Measurements from ENCODE around the gene IGLL1.

IGLL1 gene

DNA sequence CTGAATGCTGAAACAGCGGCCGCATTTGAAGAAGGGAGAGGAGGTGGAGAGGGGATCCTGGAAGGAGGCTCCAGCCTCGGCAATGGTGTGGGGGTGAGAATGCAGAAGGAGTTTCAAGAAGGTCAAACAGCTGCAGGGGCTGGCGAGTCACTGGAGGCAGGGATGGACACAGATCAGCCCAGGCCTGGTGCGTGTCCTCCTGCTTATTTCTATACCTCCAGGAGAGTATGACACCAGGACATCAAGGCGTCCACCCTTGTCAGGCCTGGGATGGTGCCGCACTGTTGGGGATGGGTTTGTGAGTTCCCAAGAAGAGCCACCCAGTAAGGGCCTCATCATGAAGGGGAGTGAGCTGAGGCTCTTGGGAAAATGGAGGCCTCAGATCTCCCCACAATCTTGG lies 23.1 kb downstream of the IGLL1 start:
- Histone ChIP-seq H3K27me3 (replicated peaks; ENCODE audit: control insufficient read depth, insufficient read depth, low read length) (peaks cover 30% of the 10 kb centered on the region), H3K36me3 (ENCODE audit: control insufficient read depth, insufficient read depth, low read length, severe bottlenecking) (no peaks in the 10 kb centered on the region), H3K9me3 (ENCODE audit: control insufficient read depth, low read length) (peaks cover 3% of the 10 kb centered on the region), H3K4me3 (ENCODE audit: low read length) (no peak overlapping the region), H3K9ac (ENCODE audit: low read length) (no peak overlapping the region), H3K4me1 (ENCODE audit: control insufficient read depth, insufficient read depth, low read length) (no peaks in the 10 kb centered on the region)
- DNase-seq (ENCODE audit: low read depth), result no peak

DNA sequence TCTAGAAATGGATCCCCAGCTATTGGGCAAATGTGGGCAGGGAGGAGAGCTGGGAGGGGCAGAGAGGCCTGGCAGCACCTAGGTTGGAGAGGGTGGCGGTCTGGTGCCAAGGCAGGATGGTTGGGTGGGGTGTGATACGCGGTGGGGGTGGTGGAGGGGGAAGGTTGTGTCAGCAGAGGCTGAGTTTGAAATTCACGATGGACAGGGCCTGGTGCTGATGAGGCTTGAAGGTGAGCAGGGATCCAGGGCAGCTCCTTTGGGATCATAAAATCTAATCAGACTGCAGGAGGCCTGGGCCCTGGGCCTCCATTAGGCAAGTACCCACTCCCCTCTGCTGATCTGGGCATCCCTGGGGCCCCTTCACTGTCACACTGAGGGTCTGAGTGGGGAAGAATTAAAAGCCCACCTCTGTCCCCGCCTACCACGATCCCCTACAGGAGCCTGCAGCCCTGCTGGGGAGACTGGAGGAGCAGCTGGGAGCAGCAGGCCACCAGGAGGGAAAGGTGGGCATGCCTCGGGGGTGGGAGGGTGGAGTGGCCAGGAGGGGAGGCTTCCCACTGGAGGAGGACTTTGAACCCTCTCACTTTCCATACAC lies 24.0 kb downstream of the IGLL1 start:
- peaks cover 11% of the 10 kb centered on the region for H3K9me3 ChIP-seq (ENCODE audit: control insufficient read depth, low read length)
- no peaks in the 10 kb centered on the region for H3K36me3 ChIP-seq (ENCODE audit: control insufficient read depth, insufficient read depth, low read length, severe bottlenecking)
- no peaks in the 10 kb centered on the region for H3K4me1 ChIP-seq (ENCODE audit: control insufficient read depth, insufficient read depth, low read length)
- H3K4me3 ChIP-seq (ENCODE audit: low read length), result no peak overlapping the region
- no peak overlapping the region for H3K9ac ChIP-seq (ENCODE audit: low read length)
- H3K27me3 ChIP-seq (replicated peaks; ENCODE audit: control insufficient read depth, insufficient read depth, low read length), result peaks cover 22% of the 10 kb centered on the region
- no peak for DNase-seq (ENCODE audit: low read depth)

DNA sequence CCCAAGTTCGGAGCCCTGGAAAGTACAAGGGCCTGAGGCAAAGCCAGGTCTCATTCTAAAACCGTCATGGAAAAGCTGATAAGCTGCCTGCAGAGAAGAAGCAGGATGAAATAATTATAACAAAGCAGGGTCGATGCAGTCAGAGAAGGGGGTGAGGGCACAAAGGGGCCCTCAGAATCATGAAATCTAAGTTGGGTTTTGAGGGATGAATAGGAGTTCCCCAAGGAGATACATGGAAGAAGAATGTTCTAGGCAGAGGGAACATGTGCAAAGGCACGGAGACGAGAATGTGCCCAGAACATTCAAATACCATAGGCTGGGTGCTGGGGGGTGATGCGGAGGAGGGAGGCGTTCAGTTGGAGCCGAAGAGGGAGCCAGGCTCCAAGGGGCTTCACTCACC lies 25.0 kb downstream of the IGLL1 start:
- no peaks in the 10 kb centered on the region for H3K36me3 ChIP-seq (ENCODE audit: control insufficient read depth, insufficient read depth, low read length, severe bottlenecking)
- no peak for DNase-seq (ENCODE audit: low read depth)
- H3K9me3 ChIP-seq (ENCODE audit: control insufficient read depth, low read length), result peaks cover 17% of the 10 kb centered on the region
- H3K9ac ChIP-seq (ENCODE audit: low read length), result no peak overlapping the region
- no peaks in the 10 kb centered on the region for H3K4me1 ChIP-seq (ENCODE audit: control insufficient read depth, insufficient read depth, low read length)
- peaks cover 27% of the 10 kb centered on the region for H3K27me3 ChIP-seq (replicated peaks; ENCODE audit: control insufficient read depth, insufficient read depth, low read length)
- no peak overlapping the region for H3K4me3 ChIP-seq (ENCODE audit: low read length)

DNA sequence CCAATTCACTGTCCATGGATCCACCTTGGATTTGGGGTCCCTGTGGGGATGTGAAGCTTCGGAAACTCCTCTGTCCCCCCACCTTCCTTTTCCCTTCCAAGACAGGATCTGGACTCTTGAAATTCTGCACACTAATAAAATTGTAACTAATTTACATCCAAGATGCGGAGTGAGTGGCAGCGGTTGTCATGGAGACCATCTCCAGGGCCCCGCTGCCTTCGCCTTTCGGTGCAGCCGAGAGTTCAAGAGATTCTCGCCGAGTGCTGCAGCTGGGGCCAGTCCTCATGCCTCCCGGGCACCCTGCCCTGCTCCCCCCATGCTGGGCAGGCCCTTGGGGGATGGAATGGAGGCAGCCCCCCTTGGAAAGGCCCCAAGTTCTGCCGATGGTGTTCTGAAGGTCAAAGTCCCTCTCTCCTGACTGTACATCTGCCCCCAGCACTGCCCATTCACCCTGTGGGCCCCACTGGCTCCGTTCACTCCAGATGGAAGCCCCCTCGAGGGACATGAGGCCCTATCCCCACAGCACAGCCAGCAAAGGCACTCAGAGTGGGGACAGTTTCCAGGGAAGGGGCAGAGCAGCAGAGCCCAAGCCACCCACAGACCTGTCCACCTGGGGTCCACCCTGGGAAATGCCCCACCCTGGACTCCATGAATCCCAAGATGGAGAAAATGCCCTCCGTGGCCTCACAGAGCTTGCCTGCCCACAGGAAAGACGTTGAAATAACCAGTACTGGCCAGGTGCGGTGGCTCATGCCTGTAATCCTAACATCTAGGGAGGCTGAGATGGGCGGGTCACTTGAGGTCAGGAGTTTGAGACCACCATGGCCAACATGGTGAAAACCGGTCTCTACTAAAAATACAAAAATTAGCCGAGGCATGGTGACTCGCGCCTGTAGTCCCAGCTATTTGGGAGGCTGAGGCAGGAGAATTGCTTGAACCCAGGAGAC lies 25.9 kb downstream of the IGLL1 start:
- no peaks in the 10 kb centered on the region for H3K4me1 ChIP-seq (ENCODE audit: control insufficient read depth, insufficient read depth, low read length)
- peaks cover 17% of the 10 kb centered on the region for H3K9me3 ChIP-seq (ENCODE audit: control insufficient read depth, low read length)
- H3K36me3 ChIP-seq (ENCODE audit: control insufficient read depth, insufficient read depth, low read length, severe bottlenecking), result no peaks in the 10 kb centered on the region
- no peak overlapping the region for H3K9ac ChIP-seq (ENCODE audit: low read length)
- no peak for DNase-seq (ENCODE audit: low read depth)
- peaks cover 30% of the 10 kb centered on the region for H3K27me3 ChIP-seq (replicated peaks; ENCODE audit: control insufficient read depth, insufficient read depth, low read length)
- H3K4me3 ChIP-seq (ENCODE audit: low read length), result no peak overlapping the region

DNA sequence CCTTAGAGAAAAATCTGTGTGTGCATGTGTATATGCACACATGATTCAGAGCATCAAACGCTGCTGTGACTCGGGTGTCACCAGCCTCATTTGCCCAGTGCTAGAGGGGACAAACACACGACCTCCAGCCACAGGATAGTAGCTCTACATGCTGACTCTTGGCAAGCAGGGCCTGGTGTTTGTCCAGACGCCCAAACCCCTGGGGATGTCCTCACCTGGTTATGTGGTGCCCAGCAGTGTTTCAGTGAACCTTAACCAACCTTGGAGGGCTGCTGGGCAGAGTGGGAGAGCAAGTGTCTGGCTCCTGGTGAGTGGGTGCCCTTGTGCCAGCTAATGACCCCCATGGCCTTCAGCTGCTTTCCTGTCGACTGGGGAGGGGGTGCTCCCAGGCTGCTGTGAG lies 26.7 kb downstream of the IGLL1 start:
- H3K27me3 ChIP-seq (replicated peaks; ENCODE audit: control insufficient read depth, insufficient read depth, low read length), result peaks cover 26% of the 10 kb centered on the region
- no peaks in the 10 kb centered on the region for H3K4me1 ChIP-seq (ENCODE audit: control insufficient read depth, insufficient read depth, low read length)
- H3K36me3 ChIP-seq (ENCODE audit: control insufficient read depth, insufficient read depth, low read length, severe bottlenecking), result no peaks in the 10 kb centered on the region
- DNase-seq (ENCODE audit: low read depth), result no peak
- peaks cover 19% of the 10 kb centered on the region for H3K9me3 ChIP-seq (ENCODE audit: control insufficient read depth, low read length)
- H3K4me3 ChIP-seq (ENCODE audit: low read length), result no peak overlapping the region
- H3K9ac ChIP-seq (ENCODE audit: low read length), result no peak overlapping the region

DNA sequence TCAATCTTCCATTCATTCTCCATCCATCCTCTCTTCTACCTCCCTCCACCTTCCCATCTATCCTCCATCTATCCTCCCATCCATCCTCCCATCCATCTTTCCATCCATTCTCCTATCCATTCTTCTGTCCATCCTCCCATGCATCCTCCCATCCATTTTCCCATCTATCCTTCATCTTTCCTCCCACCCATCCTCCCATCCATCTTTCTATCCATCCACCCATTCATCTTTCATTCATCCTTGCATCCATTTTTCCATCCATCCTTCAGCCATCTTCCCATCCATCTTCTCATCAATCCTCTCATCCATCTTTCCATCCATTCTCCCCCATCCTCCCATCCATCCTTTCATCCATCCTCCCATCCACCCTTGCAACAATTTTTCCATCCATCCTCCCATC lies 27.5 kb downstream of the IGLL1 start:
- DNase-seq (ENCODE audit: low read depth), result no peak
- no peaks in the 10 kb centered on the region for H3K4me1 ChIP-seq (ENCODE audit: control insufficient read depth, insufficient read depth, low read length)
- H3K27me3 ChIP-seq (replicated peaks; ENCODE audit: control insufficient read depth, insufficient read depth, low read length), result peaks cover 26% of the 10 kb centered on the region
- H3K36me3 ChIP-seq (ENCODE audit: control insufficient read depth, insufficient read depth, low read length, severe bottlenecking), result no peaks in the 10 kb centered on the region
- no peak overlapping the region for H3K4me3 ChIP-seq (ENCODE audit: low read length)
- peaks cover 28% of the 10 kb centered on the region for H3K9me3 ChIP-seq (ENCODE audit: control insufficient read depth, low read length)
- H3K9ac ChIP-seq (ENCODE audit: low read length), result no peak overlapping the region

DNA sequence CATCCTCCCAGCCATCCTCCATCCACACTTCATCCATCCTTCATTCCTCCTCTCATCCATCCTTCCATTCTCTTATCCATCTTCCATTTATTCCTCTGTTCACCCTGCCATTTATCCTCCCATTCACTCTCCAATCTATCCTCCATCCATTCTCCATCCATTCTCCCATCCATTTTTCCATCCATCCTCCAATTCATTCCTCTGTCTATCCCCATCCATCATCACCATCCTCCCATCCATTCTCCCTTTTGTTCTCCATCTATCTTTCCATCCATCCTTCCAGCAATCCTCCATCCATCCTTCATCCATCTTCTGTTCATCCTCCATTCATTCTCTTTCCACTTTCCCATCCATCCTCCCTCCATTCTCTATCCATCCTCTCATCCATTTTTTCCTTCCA lies 28.7 kb downstream of the IGLL1 start:
- Histone ChIP-seq H3K9me3 (ENCODE audit: control insufficient read depth, low read length) (peaks cover 38% of the 10 kb centered on the region), H3K4me3 (ENCODE audit: low read length) (no peak overlapping the region), H3K27me3 (replicated peaks; ENCODE audit: control insufficient read depth, insufficient read depth, low read length) (peaks cover 26% of the 10 kb centered on the region), H3K36me3 (ENCODE audit: control insufficient read depth, insufficient read depth, low read length, severe bottlenecking) (no peaks in the 10 kb centered on the region), H3K4me1 (ENCODE audit: control insufficient read depth, insufficient read depth, low read length) (no peaks in the 10 kb centered on the region), H3K9ac (ENCODE audit: low read length) (no peak overlapping the region)
- no peak for DNase-seq (ENCODE audit: low read depth)

DNA sequence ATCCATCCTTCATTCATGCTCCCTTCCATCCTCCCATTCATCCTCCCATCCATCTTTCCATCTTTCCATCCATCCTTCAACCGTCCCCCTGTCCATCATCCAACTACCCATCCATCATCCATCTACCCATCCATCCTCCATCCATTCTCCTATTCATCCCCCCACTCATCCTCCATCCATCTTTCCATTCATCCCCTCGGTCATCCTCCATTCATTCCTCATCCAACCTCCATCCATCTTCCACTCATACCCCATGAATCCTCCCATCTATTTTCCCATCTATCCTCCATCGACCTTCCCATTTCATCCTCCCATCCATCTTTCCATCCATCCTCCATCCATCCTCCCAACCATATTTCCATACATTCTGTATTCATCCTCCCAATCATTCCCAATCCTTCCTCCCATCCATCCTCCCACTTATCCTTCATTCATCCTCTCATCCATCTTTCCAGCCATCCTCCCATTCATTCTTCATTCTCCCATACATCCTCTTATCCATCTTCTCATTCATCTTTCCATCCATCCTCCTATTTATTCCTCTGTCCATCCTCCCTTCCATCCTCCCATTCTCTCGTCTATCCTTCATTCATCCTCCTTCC lies 29.9 kb downstream of the IGLL1 start:
- Histone ChIP-seq H3K27me3 (replicated peaks; ENCODE audit: control insufficient read depth, insufficient read depth, low read length) (peaks cover 21% of the 10 kb centered on the region), H3K4me1 (ENCODE audit: control insufficient read depth, insufficient read depth, low read length) (no peaks in the 10 kb centered on the region)

DNA sequence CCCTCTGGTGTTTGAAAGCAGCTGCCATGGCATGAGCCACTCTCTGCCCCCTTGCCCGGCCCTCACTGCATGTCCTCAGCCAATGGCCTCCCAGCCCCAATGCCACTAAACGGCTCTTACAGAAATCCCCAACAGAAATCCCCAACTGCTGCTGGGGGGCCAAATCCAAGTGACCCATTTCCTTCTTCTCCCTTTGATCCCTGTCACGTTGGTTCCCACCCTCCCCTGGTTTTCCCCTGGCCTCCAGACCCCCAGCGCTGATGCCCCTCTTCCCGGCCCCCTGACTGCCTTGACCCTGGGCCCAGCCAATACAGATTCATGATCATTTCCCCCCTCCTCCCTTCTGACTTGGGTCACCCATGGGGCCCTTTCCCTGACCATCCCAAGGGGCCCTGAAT lies 30.9 kb downstream of the IGLL1 start:
- Histone ChIP-seq H3K4me1 (ENCODE audit: control insufficient read depth, insufficient read depth, low read length) (no peaks in the 10 kb centered on the region), H3K9ac (ENCODE audit: low read length) (no peak overlapping the region), H3K36me3 (ENCODE audit: control insufficient read depth, insufficient read depth, low read length, severe bottlenecking) (no peaks in the 10 kb centered on the region), H3K4me3 (ENCODE audit: low read length) (no peak overlapping the region), H3K27me3 (replicated peaks; ENCODE audit: control insufficient read depth, insufficient read depth, low read length) (peaks cover 19% of the 10 kb centered on the region), H3K9me3 (ENCODE audit: control insufficient read depth, low read length) (peaks cover 38% of the 10 kb centered on the region)
- no peak for DNase-seq (ENCODE audit: low read depth)

More for the DNA sequence above, 29.9 kb downstream of the IGLL1 start:
- Histone ChIP-seq H3K36me3 (ENCODE audit: control insufficient read depth, insufficient read depth, low read length, severe bottlenecking) (no peaks in the 10 kb centered on the region), H3K9ac (ENCODE audit: low read length) (no peak overlapping the region), H3K9me3 (ENCODE audit: control insufficient read depth, low read length) (peaks cover 38% of the 10 kb centered on the region), H3K4me3 (ENCODE audit: low read length) (no peak overlapping the region)
- DNase-seq (ENCODE audit: low read depth), result no peak

- DNase-seq (ENCODE audit: low read depth), result no peak
These were observed 31.4 kb downstream of the IGLL1 start for GRCh38 chr22:23548501-23549197.

More at GRCh38 chr22:23548501-23549197, 31.4 kb downstream of the IGLL1 start:
- Histone ChIP-seq H3K9me3 (ENCODE audit: control insufficient read depth, low read length) (peaks cover 38% of the 10 kb centered on the region), H3K4me3 (ENCODE audit: low read length) (no peak overlapping the region), H3K9ac (ENCODE audit: low read length) (no peak overlapping the region), H3K36me3 (ENCODE audit: control insufficient read depth, insufficient read depth, low read length, severe bottlenecking) (no peaks in the 10 kb centered on the region), H3K27me3 (replicated peaks; ENCODE audit: control insufficient read depth, insufficient read depth, low read length) (peaks cover 18% of the 10 kb centered on the region), H3K4me1 (ENCODE audit: control insufficient read depth, insufficient read depth, low read length) (no peaks in the 10 kb centered on the region)

All from adipocyte (in vitro differentiated cells).